GM12878 (cell line): ENCODE data around the gene TPRN. TPM values are rescaled to one million over a fixed set of nuclear protein-coding genes. Genes with fewer than 3 reads are reported as not detected.

Source experiments
- ATAC-seq: fragments of 200-7000 bp; cut with Tn5 transposase; 3 replicates; pipeline ENCODE4 v1.9.1; 2020; ENCODE audit warnings: mild to moderate bottlenecking, moderate library complexity
- BruUV-seq: library from RNA; stranded (reverse); fragments of 400-500 nt; replicated peaks from 2 replicates; lab custom pipeline; 2021; lab: Mats Ljungman, UMichigan
- CTCF ChIA-PET: fragments of 300-600 bp; sonication (Branson Sonifier 250); formaldehyde crosslinking; extraction: SDS; loops from one replicate; lab custom pipeline; 2021; ENCODE audit warnings: inconsistent platforms; lab: Yijun Ruan, JAX
- POLR2A ChIA-PET: fragments of 350-600 bp; formaldehyde crosslinking; extraction: SDS; loops from one replicate; lab custom pipeline; 2021; ENCODE audit warnings: inconsistent platforms; lab: Charles Lee
- RAD21 ChIA-PET: fragments of 300-600 bp; sonication (Branson Sonifier 250); formaldehyde crosslinking; loops from one replicate; lab custom pipeline; 2023; ENCODE audit warnings: antibody characterized with exemption; ENCODE audit not compliant: unreplicated experiment; lab: Charles Lee
- SMC1A ChIA-PET: fragments of 300-600 bp; sonication (Branson Sonifier 250); formaldehyde crosslinking; loops from one replicate; lab custom pipeline; 2023; ENCODE audit not compliant: unreplicated experiment, uncharacterized antibody; lab: Charles Lee
- DNase-seq: peaks from one replicate; pipeline ENCODE4 v3.0.0-alpha.2; 2011; ENCODE audit warnings: low read depth, low spot score
- FAIRE-seq: peaks from 3 replicates; lab custom pipeline; 2011; peaks lifted over from hg19 to GRCh38; lab: Jason Lieb, UNC
- H2AFZ ChIP-seq: 2 replicates; pipeline ENCODE4 v1.6.0; 2011; ENCODE audit warnings: low read depth, low read length, control low read depth; ENCODE audit not compliant: control insufficient read depth
- H3K27ac ChIP-seq: 2 replicates; pipeline ENCODE4 v1.5.1; 2011; ENCODE audit warnings: control low read depth; ENCODE audit not compliant: control insufficient read depth, insufficient read depth
- H3K27me3 ChIP-seq, 2 experiments: replicated peaks in 1 of 2; 2 replicates each; pipeline versions ENCODE4 v1.6.0 to v1.6.1; 2011; ENCODE audit warnings: low read length in 1 of 2; ENCODE audit not compliant: control insufficient read depth in 2 of 2, insufficient read depth in 2 of 2
- H3K36me3 ChIP-seq, 2 experiments: 2 replicates each; pipeline ENCODE4 v1.5.1; 2011; ENCODE audit warnings: low read length in 1 of 2; ENCODE audit not compliant: control insufficient read depth in 2 of 2, insufficient read depth in 2 of 2
- H3K4me1 ChIP-seq: 2 replicates; pipeline ENCODE4 v1.6.1; 2011; ENCODE audit warnings: mild to moderate bottlenecking, low read length, moderate library complexity, mixed read lengths; ENCODE audit not compliant: control insufficient read depth, insufficient read depth
- H3K4me2 ChIP-seq: 2 replicates; pipeline ENCODE4 v1.6.0; 2011; ENCODE audit warnings: control low read depth; ENCODE audit not compliant: control insufficient read depth, insufficient read depth
- H3K4me3 ChIP-seq: fragments of 200-600 bp; sonication (generic); 2 replicates; pipeline ENCODE4 v1.5.1; 2016
- H3K79me2 ChIP-seq: 2 replicates; pipeline ENCODE4 v1.6.0; 2011; ENCODE audit warnings: low read length; ENCODE audit not compliant: control insufficient read depth, insufficient read depth
- H3K9ac ChIP-seq: 2 replicates; pipeline ENCODE4 v1.8.0; 2011; ENCODE audit warnings: low read length, control low read depth, mixed read lengths; ENCODE audit not compliant: control insufficient read depth, insufficient read depth
- H3K9me3 ChIP-seq: replicated peaks from 3 replicates; pipeline ENCODE4 v1.5.1; 2011; ENCODE audit warnings: mild to moderate bottlenecking, low read length; ENCODE audit not compliant: control insufficient read depth, insufficient read depth
- H4K20me1 ChIP-seq: 2 replicates; pipeline ENCODE4 v1.6.0; 2011; ENCODE audit not compliant: control insufficient read depth, insufficient read depth
- BCLAF1 ChIP-seq: fragments of 450-650 bp; IDR thresholded peaks from 2 replicates; pipeline ENCODE4 v1.6.1; 2017; ENCODE audit warnings: antibody characterized with exemption, mild to moderate bottlenecking, moderate library complexity
- ELK1 ChIP-seq: IDR thresholded peaks from 2 replicates; pipeline ENCODE4 v1.6.1; 2012; ENCODE audit warnings: low read depth, low read length, improper control_type of control experiment
- ETV6 ChIP-seq, 2 experiments: fragments of 450-650 bp in 1 of 2; IDR thresholded peaks in 1 of 2; conservative IDR thresholded peaks in 1 of 2; 2 replicates each; pipeline ENCODE4 v1.6.1; 2014; ENCODE audit warnings: antibody characterized with exemption in 1 of 2, borderline replicate concordance in 1 of 2, low read depth in 1 of 2, mild to moderate bottlenecking in 1 of 2, moderate library complexity in 1 of 2
- HDGF ChIP-seq: fragments of 450-650 bp; IDR thresholded peaks from 2 replicates; pipeline ENCODE4 v1.6.1; 2016; ENCODE audit warnings: antibody characterized with exemption
- MEF2B ChIP-seq: fragments of 450-650 bp; IDR thresholded peaks from 2 replicates; pipeline ENCODE4 v1.6.1; 2018; ENCODE audit warnings: mild to moderate bottlenecking, moderate library complexity; ENCODE audit not compliant: partially characterized antibody, poor library complexity, severe bottlenecking
- POLR2A ChIP-seq: IDR thresholded peaks from 2 replicates; pipeline ENCODE4 v1.6.1; 2011; ENCODE audit warnings: low read depth, mild to moderate bottlenecking, low read length
- RB1 ChIP-seq: fragments of 450-650 bp; formaldehyde crosslinking; IDR thresholded peaks from 2 replicates; pipeline ENCODE4 v1.6.1; 2017; ENCODE audit warnings: mild to moderate bottlenecking, borderline replicate concordance
- RBBP5 ChIP-seq: fragments of 200-600 bp; sonication (generic); conservative IDR thresholded peaks from 2 replicates; pipeline ENCODE4 v1.6.1; 2016
- SMC3 ChIP-seq: IDR thresholded peaks from 2 replicates; pipeline ENCODE4 v1.6.1; 2011; ENCODE audit warnings: low read length, improper control_type of control experiment, borderline replicate concordance
- ZBTB33 ChIP-seq: fragments of 450-650 bp; IDR thresholded peaks from 2 replicates; pipeline ENCODE4 v1.6.1; 2017; ENCODE audit warnings: mild to moderate bottlenecking
- WGBS: methylation state at CpG from one replicate; pipeline ENCODE4 v1.1.6; 2016; ENCODE audit warnings: low lambda C conversion rate; ENCODE audit not compliant: insufficient replicate concordance, insufficient coverage; ENCODE audit errors: missing lambda C conversion rate; 5-methylcytosine and 5-hydroxymethylcytosine counted together
- in situ Hi-C: fragments of 300-500 bp; cut with MboI; formaldehyde crosslinking; loops from 9 replicates; pipeline ENCODE4 v1.14.3; 2018; ENCODE audit warnings: mixed read lengths
- intact Hi-C: fragments of 100-400 bp; cut with micrococcal nuclease; formaldehyde crosslinking; loops from one replicate; pipeline ENCODE4 v1.14.2; 2022; ENCODE audit not compliant: unreplicated experiment
- polyA plus RNA-seq, 11 experiments: library from polyadenylated mRNA; depleted of rRNA in 4 of 11; unstranded in 6 of 11; stranded (reverse) in 5 of 11; fragments of >200 nt; fragmentation: Nextera tagmentation in 4 of 11; fragmentation: Illumina TruSeq in 1 of 11; extraction: Ambion mirVana in 4 of 11; extraction: Trizol in 1 of 11; gene quantifications; 1 replicate in 1 of 11; 2 replicates in 10 of 11; pipeline versions ENCODE4 v1.2.1 to v1.2.3, GENCODE V29; 2011 to 2016; ENCODE audit warnings: inconsistent platforms in 2 of 11, missing spikeins in 2 of 11, low read depth in 1 of 11
- total RNA-seq, 4 experiments: library from RNA; depleted of rRNA in 3 of 4; stranded (reverse); fragments of >200 nt in 3 of 4; fragmentation: Illumina TruSeq in 1 of 4; extraction: Trizol in 1 of 4; gene quantifications; 2 replicates each; pipeline versions ENCODE4 v1.2.1 to v1.2.3, GENCODE V29; 2013 to 2021

TPRN gene
- total and polyA plus RNA-seq, 10 of the 15 experiments (the other 5 are each of a cell fraction or from before 2014, with no cell fraction given), result 0.18 to 19.5 (median 3.1) TPM

GRCh38 chr9:137148242-137148641 lies 52.3 kb downstream of the TPRN start:
- H3K4me2 ChIP-seq, result no peak overlapping the region
- RAD21 ChIA-PET, result interaction anchor here (3.6 kb wide), 1 partner anchor 62 kb away, joined by 11 read pairs; the partner anchor contains the start of gene MAN1B1
- no peaks in the 10 kb centered on the region for H4K20me1 ChIP-seq
- TF ChIP-seq HDGF, result no peak
- no peak for TF ChIP-seq POLR2A
- POLR2A ChIA-PET, result interaction anchor here (1.0 kb wide), 1 partner anchor 18 kb away, joined by 3 read pairs; no protein-coding TSS in a partner anchor
- no peaks in the 10 kb centered on the region; the same call in 2 of the 3 replicates for H3K9me3 ChIP-seq
- H3K9ac ChIP-seq, result no peak overlapping the region
- WGBS, result 79% methylated on average over 27 of the region's 27 CpGs
- SMC1A ChIA-PET, result interaction anchor here (4.7 kb wide), 1 partner anchor 18 kb away, joined by 28 read pairs; no protein-coding TSS in a partner anchor
- in situ Hi-C loops, result no loop called here
- DNase-seq (no peak), FAIRE-seq (no peak), ATAC-seq (no peak)
- CTCF ChIA-PET, result no interaction called here
- no peaks in the 10 kb centered on the region for H3K27me3 ChIP-seq
- no TSS peak for BruUV-seq
- no peak overlapping the region for H3K4me3 ChIP-seq
- peaks cover 9% of the 10 kb centered on the region; the same call in 1 of the 2 replicates for H3K4me1 ChIP-seq
- H3K36me3 ChIP-seq, result no peaks in the 10 kb centered on the region
- H3K79me2 ChIP-seq, result no peaks in the 10 kb centered on the region
- intact Hi-C loops, result no loop called here
- H3K27ac ChIP-seq, result no peak overlapping the region
- H2AFZ ChIP-seq, result no peak overlapping the region

- ChIA-PET CTCF (no interaction called here), POLR2A (interaction anchor here (1.0 kb wide), 1 partner anchor 18 kb away, joined by 3 read pairs; no protein-coding TSS in a partner anchor)
- no peak for ATAC-seq
Observed at GRCh38 chr9:137147793-137148160, 52.8 kb downstream of the TPRN start.

More at GRCh38 chr9:137147793-137148160, 52.8 kb downstream of the TPRN start:
- RAD21 ChIA-PET, result interaction anchor here (0.6 kb wide), 1 partner anchor 13 kb away, joined by 3 read pairs; no protein-coding TSS in a partner anchor
- intact Hi-C loops (no loop called here), in situ Hi-C loops (no loop called here)
- Histone ChIP-seq H2AFZ (no peak overlapping the region), H3K9ac (no peak overlapping the region), H3K4me3 (no peak overlapping the region), H3K4me1 (peaks cover 9% of the 10 kb centered on the region; the same call in 1 of the 2 replicates), H4K20me1 (no peaks in the 10 kb centered on the region), H3K27me3 (no peaks in the 10 kb centered on the region), H3K4me2 (no peak overlapping the region), H3K79me2 (no peaks in the 10 kb centered on the region), H3K27ac (no peak overlapping the region), H3K9me3 (no peaks in the 10 kb centered on the region; the same call in 2 of the 3 replicates), H3K36me3 (no peaks in the 10 kb centered on the region)
- WGBS, result 48% methylated on average over 18 of the region's 24 CpGs
- SMC1A ChIA-PET, result no interaction called here
- TF ChIP-seq RBBP5, result no peak
- TF ChIP-seq ZBTB33, result no peak
- TF ChIP-seq SMC3, result no peak
- no peak for TF ChIP-seq ELK1
- no peak for TF ChIP-seq ETV6 (conservative IDR thresholded peaks at IDR 0.05 in 1 of 2, IDR thresholded peaks at IDR 0.05 in 1 of 2; ENCODE audit: borderline replicate concordance in 1 of 2, low read depth in 1 of 2)
- TF ChIP-seq RB1, result no peak
- TF ChIP-seq MEF2B, result no peak
- no peak for TF ChIP-seq BCLAF1
- FAIRE-seq, result no peak
- DNase-seq, result no peak
- BruUV-seq, result no TSS peak
